CD4-positive, alpha-beta T cell treated with Interleukin-1 beta for 1 hour (primary cell): ENCODE measurements around the gene CXCL12.

ENCODE experiments used
- DNase-seq, 2 donors: peaks; one replicate each; pipeline ENCODE4 v3.0.0-alpha.2; 2020 to 2022

The CXCL12 gene

DNA sequence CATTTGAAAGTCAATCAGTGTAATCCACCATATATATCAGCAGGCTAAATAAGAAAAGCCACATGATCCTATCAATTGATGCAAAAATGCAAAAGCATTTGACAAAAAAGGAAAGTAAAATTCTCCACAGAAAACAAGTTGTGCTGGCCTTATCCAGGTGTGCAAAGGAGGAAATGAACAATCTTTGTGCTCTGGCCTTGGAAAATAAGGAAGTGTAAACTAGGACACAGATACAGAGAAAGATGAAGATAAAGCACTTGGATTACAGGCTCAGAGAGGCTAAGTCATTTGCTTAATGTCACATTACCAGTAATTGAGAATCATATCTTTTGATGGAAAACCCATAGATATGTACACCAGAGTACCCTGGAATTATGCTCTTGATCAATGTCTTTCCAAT lies 54.5 kb downstream of the CXCL12 start:
- no peak for DNase-seq

GRCh38 chr10:44327461-44327860 lies 57.4 kb downstream of the CXCL12 start:
- DNase-seq, result no peak
